ENCODE measurements around the gene MYO9A.
A peak's percentile ranks its signal among the peaks of the same experiment; 100 is the strongest.

Gene MYO9A

GRCh38 chr15:72117486-72118016 lies 399 bp downstream of the MYO9A start:
- H3K27ac Mint-ChIP-seq = peak overlapping the region; percentile 98 to 100 (median 100)
- H3K4me3 Mint-ChIP-seq = peak overlapping the region; percentile 96 to 98 (median 98)
- H3K36me3 Mint-ChIP-seq (ENCODE audit: low read depth) = no peaks in the 10 kb centered on the region
- H3K4me1 Mint-ChIP-seq = peaks cover 50% of the 10 kb centered on the region
- H3K27me3 Mint-ChIP-seq (ENCODE audit: low read depth) = no peaks in the 10 kb centered on the region
- no peaks in the 10 kb centered on the region for H3K9me3 Mint-ChIP-seq
- no peak for TF ChIP-seq CTCF (IDR thresholded peaks at IDR 0.05; ENCODE audit: unreplicated experiment in 3 of 3)

GRCh38 chr15:72116731-72117485 lies 1.0 kb downstream of the MYO9A start:
- H3K9me3 Mint-ChIP-seq = no peaks in the 10 kb centered on the region
- peak overlapping the region; percentile 96 to 98 (median 98) for H3K4me3 Mint-ChIP-seq
- H3K4me1 Mint-ChIP-seq = peaks cover 56% of the 10 kb centered on the region
- H3K27ac Mint-ChIP-seq = peak overlapping the region; percentile 87 to 97 (median 93)
- H3K27me3 Mint-ChIP-seq (ENCODE audit: low read depth) = no peaks in the 10 kb centered on the region
- no peak for TF ChIP-seq CTCF (IDR thresholded peaks at IDR 0.05; ENCODE audit: unreplicated experiment in 3 of 3)
- no peaks in the 10 kb centered on the region for H3K36me3 Mint-ChIP-seq (ENCODE audit: low read depth)

- H3K36me3 Mint-ChIP-seq (ENCODE audit: low read depth) = no peaks in the 10 kb centered on the region
- no peaks in the 10 kb centered on the region for H3K9me3 Mint-ChIP-seq
- H3K4me1 Mint-ChIP-seq = peaks cover 47% of the 10 kb centered on the region
- H3K4me3 Mint-ChIP-seq = peak overlapping the region; percentile 3 to 43 (median 8)
- H3K27ac Mint-ChIP-seq = peak overlapping the region; percentile 11 to 83 (median 49)
- no peak for TF ChIP-seq CTCF (IDR thresholded peaks at IDR 0.05; ENCODE audit: unreplicated experiment in 3 of 3)
- no peaks in the 10 kb centered on the region for H3K27me3 Mint-ChIP-seq (ENCODE audit: low read depth)
These were observed 4.5 kb downstream of the MYO9A start for GRCh38 chr15:72113347-72114031.

- Mint-ChIP-seq H3K4me1 (peaks cover 53% of the 10 kb centered on the region), H3K4me3 (peak overlapping the region in 2 of 3 experiments; percentile 8 to 29), H3K27me3 (ENCODE audit: low read depth) (no peaks in the 10 kb centered on the region), H3K9me3 (no peaks in the 10 kb centered on the region), H3K36me3 (ENCODE audit: low read depth) (no peaks in the 10 kb centered on the region), H3K27ac (peak overlapping the region; percentile 11 to 83 (median 77))
- no peak for TF ChIP-seq CTCF (IDR thresholded peaks at IDR 0.05; ENCODE audit: unreplicated experiment in 3 of 3)
These were observed 5.1 kb downstream of the MYO9A start for GRCh38 chr15:72112805-72113204.

GRCh38 chr15:72112116-72112515 lies 5.8 kb downstream of the MYO9A start:
- Mint-ChIP-seq H3K36me3 (ENCODE audit: low read depth) (no peaks in the 10 kb centered on the region), H3K27ac (peak overlapping the region; percentile 61 to 77 (median 77)), H3K4me3 (peak overlapping the region in 2 of 3 experiments; percentile 33 to 37), H3K27me3 (ENCODE audit: low read depth) (no peaks in the 10 kb centered on the region), H3K9me3 (no peaks in the 10 kb centered on the region), H3K4me1 (peaks cover 53% of the 10 kb centered on the region)
- no peak for TF ChIP-seq CTCF (IDR thresholded peaks at IDR 0.05; ENCODE audit: unreplicated experiment in 3 of 3)

Measured in nephron (organoid).